NT2/D1 (cell line): Measurements from ENCODE around the gene FBXL17.

Experiments
- YY1 ChIP-seq: IDR thresholded peaks from 2 replicates; pipeline ENCODE4 v1.6.1; 2011; ENCODE audit not compliant: insufficient read length, insufficient read depth
- ZNF274 ChIP-seq: IDR thresholded peaks from 2 replicates; pipeline ENCODE4 v1.6.1; 2011; ENCODE audit warnings: mild to moderate bottlenecking, low read depth, low read length

- no peak for TF ChIP-seq YY1
- no peak for TF ChIP-seq ZNF274
Observed at GRCh38 chr5:107887166-107887943, 494.5 kb downstream of the FBXL17 start.
